ENCODE measurements around the gene CADPS.

GRCh38 chr3:62805580-62806277, 69.5 kb downstream of the CADPS start:
- TF ChIP-seq NBN (IDR thresholded peaks at IDR 0.05; ENCODE audit: low read depth) (no peak), ESRRA (IDR thresholded peaks at IDR 0.05; ENCODE audit: borderline replicate concordance, low read depth) (no peak), CTCF (IDR thresholded peaks at IDR 0.05 in 2 of 3, conservative IDR thresholded peaks at IDR 0.05 in 1 of 3; ENCODE audit: insufficient read depth in 2 of 3, low read depth in 1 of 3, low read length in 3 of 3) (no peak), MEF2D (tag; conservative IDR thresholded peaks at IDR 0.05; ENCODE audit: low read depth) (no peak), BHLHE40 (IDR thresholded peaks at IDR 0.05; ENCODE audit: low read length) (no peak), KDM4B (IDR thresholded peaks at IDR 0.05; ENCODE audit: borderline replicate concordance in 2 of 2, low read depth in 1 of 2) (no peak), EP300 (IDR thresholded peaks at IDR 0.05; ENCODE audit: low read length) (no peak), JUN (IDR thresholded peaks at IDR 0.05; ENCODE audit: borderline replicate concordance, low read depth, low read length) (no peak), JUN (CRISPR knock-in tag; IDR thresholded peaks at IDR 0.05; ENCODE audit: borderline replicate concordance) (no peak), POLR2A (conservative IDR thresholded peaks at IDR 0.05) (no peak), HMGXB4 (CRISPR knock-in tag; IDR thresholded peaks at IDR 0.05) (no peak), EGR1 (conservative IDR thresholded peaks at IDR 0.05) (no peak), U2AF1 (optimal IDR thresholded peaks at IDR 0.05; ENCODE audit: low read depth, low read length) (no peak)

Measured in K562 (cell line).